Sigmoid colon (tissue), 4 donors: ENCODE results near the gene SUN2.

Source experiments
- EP300 ChIP-seq, 4 donors: sonication (generic); formaldehyde crosslinking; IDR thresholded peaks; one replicate each; pipeline ENCODE4 v1.6.1; 2017; ENCODE audit warnings: antibody characterized with exemption in 4 of 4
- POLR2A ChIP-seq, 2 donors: fragments of 450-650 bp; IDR thresholded peaks; one replicate each; pipeline ENCODE4 v1.6.1; 2016; ENCODE audit warnings: antibody characterized with exemption in 2 of 2, mild to moderate bottlenecking in 2 of 2, moderate library complexity in 2 of 2
- POLR2AphosphoS5 ChIP-seq, 4 donors: sonication (generic); formaldehyde crosslinking; IDR thresholded peaks; one replicate each; pipeline ENCODE4 v1.6.1; 2017; ENCODE audit warnings: antibody characterized with exemption in 4 of 4
- TF ChIP-seq, protein P1 (sequence below), 4 experiments: fragments of 450-650 bp in 3 of 4; fragments of 200-600 bp in 1 of 4; IDR thresholded peaks; one replicate each; pipeline ENCODE4 v1.5.1; 2016 to 2019; ENCODE audit warnings: antibody characterized with exemption in 4 of 4, mild to moderate bottlenecking in 3 of 4, moderate library complexity in 2 of 4

DNA sequence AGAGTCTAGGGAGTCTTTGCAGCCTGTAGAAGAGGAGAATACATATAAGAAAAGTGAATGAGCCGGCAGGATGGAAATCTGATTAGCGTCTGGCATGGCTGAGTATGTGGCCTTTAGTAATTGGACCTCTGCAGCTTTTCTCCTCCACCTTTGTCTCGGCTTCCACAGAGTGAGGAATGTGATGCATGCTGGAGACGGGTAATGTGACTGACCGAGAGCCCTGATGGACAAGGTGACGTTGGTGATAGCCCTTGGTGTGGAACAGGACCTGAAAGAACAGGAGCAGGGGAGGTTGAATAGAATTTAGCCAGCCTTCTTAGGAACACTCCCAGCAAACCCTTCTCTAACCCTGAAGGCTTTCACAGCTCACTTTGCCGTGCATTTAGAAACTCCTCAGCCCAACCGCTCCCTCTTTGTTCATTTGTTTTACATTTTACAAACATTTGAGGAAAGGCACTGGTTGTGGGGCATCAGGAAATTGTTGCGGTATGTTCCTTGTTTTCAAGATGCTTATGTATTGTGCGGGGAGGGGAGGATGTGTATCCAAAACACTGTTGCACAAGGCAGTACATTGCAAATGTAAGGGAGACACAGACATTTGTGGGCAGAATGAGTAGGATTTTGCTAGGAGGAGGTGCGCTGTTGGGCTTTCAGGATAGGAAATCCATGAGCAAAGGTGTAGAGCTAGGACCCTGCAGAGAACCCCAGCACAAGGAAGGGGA is 43.2 kb downstream of the SUN2 start:
- TF ChIP-seq, protein P1, sequence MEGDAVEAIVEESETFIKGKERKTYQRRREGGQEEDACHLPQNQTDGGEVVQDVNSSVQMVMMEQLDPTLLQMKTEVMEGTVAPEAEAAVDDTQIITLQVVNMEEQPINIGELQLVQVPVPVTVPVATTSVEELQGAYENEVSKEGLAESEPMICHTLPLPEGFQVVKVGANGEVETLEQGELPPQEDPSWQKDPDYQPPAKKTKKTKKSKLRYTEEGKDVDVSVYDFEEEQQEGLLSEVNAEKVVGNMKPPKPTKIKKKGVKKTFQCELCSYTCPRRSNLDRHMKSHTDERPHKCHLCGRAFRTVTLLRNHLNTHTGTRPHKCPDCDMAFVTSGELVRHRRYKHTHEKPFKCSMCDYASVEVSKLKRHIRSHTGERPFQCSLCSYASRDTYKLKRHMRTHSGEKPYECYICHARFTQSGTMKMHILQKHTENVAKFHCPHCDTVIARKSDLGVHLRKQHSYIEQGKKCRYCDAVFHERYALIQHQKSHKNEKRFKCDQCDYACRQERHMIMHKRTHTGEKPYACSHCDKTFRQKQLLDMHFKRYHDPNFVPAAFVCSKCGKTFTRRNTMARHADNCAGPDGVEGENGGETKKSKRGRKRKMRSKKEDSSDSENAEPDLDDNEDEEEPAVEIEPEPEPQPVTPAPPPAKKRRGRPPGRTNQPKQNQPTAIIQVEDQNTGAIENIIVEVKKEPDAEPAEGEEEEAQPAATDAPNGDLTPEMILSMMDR (IDR thresholded peaks at IDR 0.05): no peak
- TF ChIP-seq POLR2A (IDR thresholded peaks at IDR 0.05) (no peak), EP300 (IDR thresholded peaks at IDR 0.05) (no peak), POLR2AphosphoS5 (IDR thresholded peaks at IDR 0.05) (no peak)
